Neuron (in vitro differentiated cells): ENCODE measurements around the gene MYH4.

ENCODE experiments used
- H2AFZ ChIP-seq: one replicate; pipeline ENCODE4 v1.6.1; 2013; ENCODE audit warnings: low read depth, mild to moderate bottlenecking, inconsistent platforms, low read length, moderate library complexity
- H3K27me3 ChIP-seq: one replicate; pipeline ENCODE4 v1.6.1; 2013; ENCODE audit warnings: low read length; ENCODE audit not compliant: insufficient read depth
- H3K36me3 ChIP-seq: one replicate; pipeline ENCODE4 v1.6.1; 2013; ENCODE audit warnings: low read length; ENCODE audit not compliant: insufficient read depth
- H3K4me1 ChIP-seq: one replicate; pipeline ENCODE4 v1.6.1; 2013; ENCODE audit warnings: low read length; ENCODE audit not compliant: insufficient read depth
- H3K4me3 ChIP-seq: 2 replicates; pipeline ENCODE4 v1.5.1; 2013; ENCODE audit warnings: mild to moderate bottlenecking, low read length, moderate library complexity
- H3K9me3 ChIP-seq: one replicate; pipeline ENCODE4 v1.6.1; 2013; ENCODE audit warnings: low read length

Gene MYH4

DNA sequence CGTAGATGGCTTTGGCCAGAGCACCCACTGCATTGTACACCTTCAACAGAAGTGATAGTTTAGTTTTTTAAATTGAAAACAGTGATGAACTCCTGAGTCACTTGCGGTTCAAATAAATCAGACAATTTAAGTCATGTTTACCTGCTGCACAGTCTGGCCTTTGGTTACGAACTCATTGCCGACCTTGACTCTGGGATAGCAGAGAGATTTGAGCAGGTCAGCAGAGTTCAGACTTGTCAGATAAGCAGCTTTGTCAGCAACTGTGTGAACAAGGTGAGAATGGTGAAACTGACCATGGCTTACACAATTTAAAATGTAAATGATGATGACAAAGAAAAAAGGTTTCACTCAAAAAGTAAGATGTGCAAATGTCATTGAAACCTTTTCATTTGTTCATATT lies 9.3 kb downstream of the MYH4 start:
- no peaks in the 10 kb centered on the region for H3K36me3 ChIP-seq
- H3K27me3 ChIP-seq: no peaks in the 10 kb centered on the region
- H3K4me1 ChIP-seq: no peaks in the 10 kb centered on the region
- H3K9me3 ChIP-seq: no peaks in the 10 kb centered on the region
- no peak overlapping the region for H3K4me3 ChIP-seq
- H2AFZ ChIP-seq: no peak overlapping the region

- Histone ChIP-seq H3K36me3 (no peaks in the 10 kb centered on the region), H3K4me1 (no peaks in the 10 kb centered on the region), H3K27me3 (peaks cover 2% of the 10 kb centered on the region), H2AFZ (no peak overlapping the region), H3K4me3 (no peak overlapping the region), H3K9me3 (no peaks in the 10 kb centered on the region)
These were observed 10.7 kb downstream of the MYH4 start for GRCh38 chr17:10458701-10459100.

- Histone ChIP-seq H3K9me3 (no peaks in the 10 kb centered on the region), H3K4me1 (no peaks in the 10 kb centered on the region), H2AFZ (no peak overlapping the region), H3K36me3 (no peaks in the 10 kb centered on the region), H3K4me3 (no peak overlapping the region), H3K27me3 (peaks cover 2% of the 10 kb centered on the region)
These were observed 11.4 kb downstream of the MYH4 start for GRCh38 chr17:10457952-10458351.

GRCh38 chr17:10447026-10447931 lies 22.1 kb downstream of the MYH4 start:
- H3K4me3 ChIP-seq: no peak overlapping the region
- no peak overlapping the region for H2AFZ ChIP-seq
- no peaks in the 10 kb centered on the region for H3K4me1 ChIP-seq
- no peaks in the 10 kb centered on the region for H3K9me3 ChIP-seq
- H3K36me3 ChIP-seq: no peaks in the 10 kb centered on the region
- peaks cover 3% of the 10 kb centered on the region for H3K27me3 ChIP-seq

DNA sequence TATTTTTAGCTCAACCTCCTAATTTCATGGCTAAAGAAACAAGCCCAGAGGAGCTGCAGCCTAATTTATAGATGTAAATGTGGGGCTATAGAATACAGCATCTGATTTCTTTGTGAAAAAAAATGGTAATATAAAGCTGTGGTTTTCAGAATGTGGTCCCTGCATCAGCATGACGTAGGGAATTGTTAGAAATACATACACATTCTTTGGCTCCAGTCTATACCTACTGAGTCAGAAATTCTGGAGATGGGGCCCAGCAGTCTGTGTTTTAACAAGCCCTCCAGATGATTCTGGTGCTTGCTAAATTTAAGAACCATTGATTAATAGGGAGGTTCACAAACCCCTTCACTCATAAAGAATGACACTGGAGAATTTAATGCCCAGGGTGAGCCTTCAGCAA lies 29.5 kb downstream of the MYH4 start:
- Histone ChIP-seq H3K4me1 (no peaks in the 10 kb centered on the region), H3K4me3 (no peak overlapping the region), H3K36me3 (no peaks in the 10 kb centered on the region), H2AFZ (no peak overlapping the region), H3K27me3 (no peaks in the 10 kb centered on the region), H3K9me3 (no peaks in the 10 kb centered on the region)

DNA sequence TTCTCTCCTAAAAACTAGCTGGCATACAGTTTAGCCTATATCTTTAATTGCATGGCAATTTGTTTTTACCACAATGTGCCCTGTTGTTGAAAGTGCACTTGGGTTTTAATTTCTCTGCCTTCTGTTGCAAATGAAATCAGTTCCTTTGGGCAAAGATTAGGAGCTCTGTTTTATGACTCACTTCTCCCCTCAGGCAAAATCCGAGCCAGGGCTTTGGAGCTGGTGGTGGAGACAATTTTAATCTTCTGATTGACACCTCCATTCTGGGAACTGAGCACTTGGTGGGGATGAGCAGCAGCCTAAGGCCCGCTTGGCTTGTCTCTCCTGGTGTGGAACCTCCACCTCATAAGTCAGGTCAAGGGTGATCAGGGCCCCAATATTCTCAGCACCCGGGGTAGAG lies 34.3 kb downstream of the MYH4 start:
- no peaks in the 10 kb centered on the region for H3K36me3 ChIP-seq
- H3K4me1 ChIP-seq: no peaks in the 10 kb centered on the region
- no peaks in the 10 kb centered on the region for H3K9me3 ChIP-seq
- H3K4me3 ChIP-seq: no peak overlapping the region
- no peaks in the 10 kb centered on the region for H3K27me3 ChIP-seq
- no peak overlapping the region for H2AFZ ChIP-seq

DNA sequence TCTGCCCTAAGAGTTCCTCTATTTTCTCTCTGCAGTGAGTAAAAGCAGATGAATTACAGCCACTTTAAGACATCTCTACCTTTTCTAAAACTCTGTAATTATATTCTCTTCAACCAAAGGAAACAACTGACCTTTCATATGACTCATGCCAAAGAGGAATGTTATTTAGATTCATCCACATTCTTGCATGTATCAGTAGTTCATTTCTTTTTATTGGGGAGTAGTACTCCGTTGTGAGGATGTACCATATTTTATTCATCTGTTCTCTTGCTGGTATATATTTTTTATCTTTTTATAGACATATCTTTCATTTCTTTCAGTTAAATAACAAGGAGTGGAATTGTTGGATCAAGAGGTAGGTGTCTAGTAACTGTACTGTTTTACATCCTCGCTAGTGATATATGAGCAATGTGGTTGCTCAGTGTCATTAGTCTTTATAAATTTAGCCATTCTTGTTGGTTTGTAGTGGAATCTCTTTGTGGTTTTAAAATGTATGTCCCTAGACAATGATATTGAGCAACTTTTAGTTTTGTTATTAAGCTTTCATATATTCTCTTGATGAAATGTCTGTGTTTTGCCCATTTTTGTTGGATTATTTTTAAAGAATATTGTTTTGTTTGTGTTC lies 39.8 kb downstream of the MYH4 start:
- Histone ChIP-seq H3K27me3 (no peaks in the 10 kb centered on the region), H3K4me1 (no peaks in the 10 kb centered on the region), H3K36me3 (no peaks in the 10 kb centered on the region), H3K9me3 (no peaks in the 10 kb centered on the region), H3K4me3 (no peak overlapping the region), H2AFZ (no peak overlapping the region)

DNA sequence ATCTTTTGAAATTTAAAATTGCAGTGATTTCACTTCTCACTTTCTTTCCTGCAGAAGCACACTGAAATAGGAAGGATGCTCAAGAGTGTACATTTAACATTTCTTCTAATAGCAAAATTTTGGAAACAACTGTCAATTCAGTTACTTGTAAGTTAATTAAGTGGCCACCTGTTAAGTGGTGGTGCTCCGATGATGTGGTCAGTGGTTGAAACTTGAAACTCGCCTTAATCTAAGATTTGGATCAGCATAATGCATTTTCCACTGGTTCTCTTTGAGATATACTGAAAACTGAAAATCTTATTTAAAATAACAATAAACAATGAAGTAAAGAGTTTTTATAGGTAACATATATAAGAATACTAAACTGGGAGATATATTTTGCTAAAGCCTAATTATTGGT lies 40.6 kb downstream of the MYH4 start:
- Histone ChIP-seq H3K4me3 (no peak overlapping the region), H3K27me3 (no peaks in the 10 kb centered on the region), H3K4me1 (no peaks in the 10 kb centered on the region), H3K36me3 (no peaks in the 10 kb centered on the region), H3K9me3 (no peaks in the 10 kb centered on the region), H2AFZ (no peak overlapping the region)

GRCh38 chr17:10421900-10422542 lies 47.3 kb downstream of the MYH4 start, which contains the start of gene MYH8:
Gene MYH8 (minus strand): TSS chr17:10421950. CDS start chr17:10420227, 1,723 bp downstream.
- Histone ChIP-seq H3K4me1 (no peaks in the 10 kb centered on the region), H3K27me3 (no peaks in the 10 kb centered on the region), H3K36me3 (no peaks in the 10 kb centered on the region), H2AFZ (no peak within 1 kb of the TSS), H3K4me3 (no peak within 1 kb of the TSS), H3K9me3 (no peaks in the 10 kb centered on the region)

GRCh38 chr17:10421211-10421610 lies 48.1 kb downstream of the MYH4 start:
- H3K36me3 ChIP-seq: no peaks in the 10 kb centered on the region
- no peak overlapping the region for H3K4me3 ChIP-seq
- H3K27me3 ChIP-seq: no peaks in the 10 kb centered on the region
- H3K4me1 ChIP-seq: no peaks in the 10 kb centered on the region
- no peak overlapping the region for H2AFZ ChIP-seq
- no peaks in the 10 kb centered on the region for H3K9me3 ChIP-seq

DNA sequence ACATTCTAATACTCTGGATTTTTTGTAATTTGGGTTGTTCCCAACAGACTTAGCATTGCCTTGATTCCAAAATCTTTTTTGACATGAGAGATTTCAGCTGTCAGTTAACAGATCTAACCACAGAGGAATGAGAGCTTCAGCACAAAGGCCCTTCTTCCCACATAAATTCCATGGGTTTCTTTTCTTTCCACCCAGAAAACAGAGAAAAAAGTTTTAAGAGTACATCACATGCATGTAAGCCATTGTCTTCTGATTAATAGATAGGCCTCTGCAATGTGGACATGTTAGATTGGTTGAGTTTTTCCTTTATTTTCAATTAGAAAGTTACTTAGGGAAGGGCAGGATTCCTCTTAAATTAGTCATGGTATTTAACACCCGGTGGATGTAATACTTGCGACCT lies 48.5 kb downstream of the MYH4 start:
- no peak overlapping the region for H2AFZ ChIP-seq
- H3K4me1 ChIP-seq: no peaks in the 10 kb centered on the region
- H3K27me3 ChIP-seq: no peaks in the 10 kb centered on the region
- no peak overlapping the region for H3K4me3 ChIP-seq
- H3K36me3 ChIP-seq: no peaks in the 10 kb centered on the region
- no peaks in the 10 kb centered on the region for H3K9me3 ChIP-seq

GRCh38 chr17:10417431-10417830 lies 51.9 kb downstream of the MYH4 start:
- H3K4me1 ChIP-seq: no peaks in the 10 kb centered on the region
- H3K27me3 ChIP-seq: no peaks in the 10 kb centered on the region

DNA sequence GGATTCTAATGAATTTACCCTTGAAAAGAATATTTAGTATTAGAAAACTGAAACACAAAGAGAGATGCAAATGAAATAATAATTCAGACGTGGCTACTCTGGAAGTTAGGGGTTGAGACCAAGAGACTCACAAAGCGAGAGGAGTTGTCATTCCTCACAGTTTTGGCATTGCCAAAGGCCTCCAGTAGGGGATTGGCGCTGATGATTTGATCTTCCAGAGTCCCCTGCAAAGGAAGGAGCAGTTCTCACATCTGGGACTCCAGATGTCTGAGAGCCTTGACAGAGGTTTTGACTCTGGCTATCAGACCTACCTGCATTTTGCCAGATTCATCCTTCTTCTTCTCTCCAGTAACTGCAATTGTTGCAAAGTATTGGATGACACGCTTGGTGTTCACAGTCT lies 54.2 kb downstream of the MYH4 start:
- no peak overlapping the region for H3K4me3 ChIP-seq

More at GRCh38 chr17:10417431-10417830, 51.9 kb downstream of the MYH4 start:
- Histone ChIP-seq H3K9me3 (no peaks in the 10 kb centered on the region), H3K36me3 (no peaks in the 10 kb centered on the region), H3K4me3 (no peak overlapping the region), H2AFZ (no peak overlapping the region)

More for the DNA sequence above, 54.2 kb downstream of the MYH4 start:
- Histone ChIP-seq H3K36me3 (no peaks in the 10 kb centered on the region), H3K27me3 (no peaks in the 10 kb centered on the region), H3K9me3 (no peaks in the 10 kb centered on the region), H2AFZ (no peak overlapping the region), H3K4me1 (no peaks in the 10 kb centered on the region)
